Fibroblast of lung (primary cell): ENCODE results near the gene GSTM3. TPM values are rescaled to one million over a fixed set of nuclear protein-coding genes. Genes with fewer than 3 reads are reported as not detected.

Experiments used
- DNase-seq, 2 donors: peaks; one replicate each; pipeline versions ENCODE4 v3.0.0 to v3.0.0-alpha.2; 2010; ENCODE audit warnings: low read depth in 2 of 2
- H2AFZ ChIP-seq: 2 replicates; pipeline ENCODE4 v1.5.1; 2012; ENCODE audit warnings: low read length, control low read depth, inconsistent platforms
- H3K27ac ChIP-seq: 2 replicates; pipeline ENCODE4 v1.5.1; 2011; ENCODE audit warnings: low read length, control low read depth; ENCODE audit not compliant: insufficient read depth
- H3K27me3 ChIP-seq: 2 replicates; pipeline ENCODE4 v1.5.1; 2011; ENCODE audit warnings: mild to moderate bottlenecking, low read length; ENCODE audit not compliant: control insufficient read depth, insufficient read depth
- H3K36me3 ChIP-seq: 2 replicates; pipeline ENCODE4 v1.5.1; 2011; ENCODE audit warnings: low read length; ENCODE audit not compliant: control insufficient read depth, insufficient read depth
- H3K4me1 ChIP-seq: 2 replicates; pipeline ENCODE4 v1.5.1; 2011; ENCODE audit warnings: low read length; ENCODE audit not compliant: control insufficient read depth, insufficient read depth; ENCODE audit errors: extremely low read depth
- H3K4me2 ChIP-seq: 2 replicates; pipeline ENCODE4 v1.5.1; 2011; ENCODE audit warnings: low read length, control low read depth; ENCODE audit not compliant: insufficient read depth; ENCODE audit errors: extremely low read depth
- H3K4me3 ChIP-seq, 4 experiments: fragments of 200-600 bp in 1 of 4; sonication (generic) in 1 of 4; replicated peaks in 1 of 4; 2 replicates each; pipeline ENCODE4 v1.5.1; 2011 to 2016; ENCODE audit warnings: low read length in 4 of 4, low read depth in 3 of 4, mild to moderate bottlenecking in 3 of 4, control low read depth in 2 of 4, inconsistent platforms in 1 of 4, mixed read lengths in 1 of 4; ENCODE audit not compliant: insufficient read depth in 1 of 4; ENCODE audit errors: control extremely low read depth in 1 of 4
- H3K79me2 ChIP-seq: 2 replicates; pipeline ENCODE4 v1.5.1; 2012; ENCODE audit warnings: mild to moderate bottlenecking, low read length, inconsistent platforms; ENCODE audit not compliant: control insufficient read depth, insufficient read depth
- H3K9ac ChIP-seq: 2 replicates; pipeline ENCODE4 v1.5.1; 2011; ENCODE audit warnings: mild to moderate bottlenecking, low read length, control low read depth; ENCODE audit not compliant: insufficient read depth
- H3K9me3 ChIP-seq: 2 replicates; pipeline ENCODE4 v1.5.1; 2012; ENCODE audit warnings: low read depth, low read length; ENCODE audit not compliant: control insufficient read depth, insufficient read depth
- H4K20me1 ChIP-seq: 2 replicates; pipeline ENCODE4 v1.5.1; 2011; ENCODE audit warnings: low read length; ENCODE audit not compliant: control insufficient read depth, insufficient read depth; ENCODE audit errors: extremely low read depth
- EZH2 ChIP-seq: IDR thresholded peaks from 2 replicates; pipeline ENCODE4 v1.5.1; 2012; ENCODE audit warnings: low read length, control low read depth, mild to moderate bottlenecking; ENCODE audit errors: missing control alignments
- polyA plus RNA-seq, 2 donors: library from polyadenylated mRNA; depleted of rRNA in 1 of 2; stranded (reverse) in 1 of 2; unstranded in 1 of 2; fragments of >200 nt; gene quantifications; 2 replicates each; pipeline ENCODE4 v1.2.1, GENCODE V29; 2011 to 2012; ENCODE audit warnings: missing spikeins in 1 of 2
- total RNA-seq: library from RNA; depleted of rRNA; stranded (reverse); fragments of >200 nt; gene quantifications from 2 replicates; pipeline ENCODE4 v1.2.1, GENCODE V29; 2014
- TF ChIP-seq, protein P1 (sequence below), 2 donors: IDR thresholded peaks in 1 of 2; conservative IDR thresholded peaks in 1 of 2; 1 replicate in 1 of 2; 2 replicates in 1 of 2; pipeline ENCODE4 v1.5.1; 2011 to 2012; ENCODE audit warnings: low read length in 2 of 2, control low read depth in 1 of 2, inconsistent platforms in 1 of 2, low read depth in 1 of 2, mild to moderate bottlenecking in 1 of 2

GSTM3 gene
- total and polyA plus RNA-seq, 2 donors (not counting 1 experiment from before 2014, with no cell fraction given), result 51.4 to 207 TPM

DNA sequence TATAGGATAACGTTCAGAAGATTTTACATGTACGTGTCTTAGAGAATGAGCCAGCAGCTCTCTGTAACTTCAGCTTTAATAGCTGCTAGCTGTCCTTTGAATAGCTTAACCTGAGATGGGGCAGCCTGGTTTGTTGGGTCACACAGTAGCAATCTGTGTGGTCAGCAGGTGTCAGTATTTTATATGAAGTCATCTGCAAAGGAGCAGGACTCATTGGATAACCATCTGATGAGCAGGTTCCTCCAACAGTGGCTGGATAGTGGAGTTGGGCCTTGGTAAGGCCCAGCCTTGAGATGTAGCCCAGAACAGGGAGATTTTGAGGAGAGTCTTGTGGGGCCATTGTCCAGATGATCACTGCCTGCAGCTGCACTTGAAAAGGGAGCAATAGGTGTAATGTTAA, 22.3 kb downstream of the GSTM3 start:
- Histone ChIP-seq H3K4me2 (no peak overlapping the region), H3K27me3 (no peaks in the 10 kb centered on the region), H3K27ac (no peak overlapping the region), H2AFZ (no peak overlapping the region), H3K4me1 (no peaks in the 10 kb centered on the region), H3K79me2 (no peaks in the 10 kb centered on the region), H3K36me3 (no peaks in the 10 kb centered on the region), H3K9ac (no peak overlapping the region), H4K20me1 (no peaks in the 10 kb centered on the region), H3K4me3 (no peak overlapping the region), H3K9me3 (no peaks in the 10 kb centered on the region)
- TF ChIP-seq, protein P1, sequence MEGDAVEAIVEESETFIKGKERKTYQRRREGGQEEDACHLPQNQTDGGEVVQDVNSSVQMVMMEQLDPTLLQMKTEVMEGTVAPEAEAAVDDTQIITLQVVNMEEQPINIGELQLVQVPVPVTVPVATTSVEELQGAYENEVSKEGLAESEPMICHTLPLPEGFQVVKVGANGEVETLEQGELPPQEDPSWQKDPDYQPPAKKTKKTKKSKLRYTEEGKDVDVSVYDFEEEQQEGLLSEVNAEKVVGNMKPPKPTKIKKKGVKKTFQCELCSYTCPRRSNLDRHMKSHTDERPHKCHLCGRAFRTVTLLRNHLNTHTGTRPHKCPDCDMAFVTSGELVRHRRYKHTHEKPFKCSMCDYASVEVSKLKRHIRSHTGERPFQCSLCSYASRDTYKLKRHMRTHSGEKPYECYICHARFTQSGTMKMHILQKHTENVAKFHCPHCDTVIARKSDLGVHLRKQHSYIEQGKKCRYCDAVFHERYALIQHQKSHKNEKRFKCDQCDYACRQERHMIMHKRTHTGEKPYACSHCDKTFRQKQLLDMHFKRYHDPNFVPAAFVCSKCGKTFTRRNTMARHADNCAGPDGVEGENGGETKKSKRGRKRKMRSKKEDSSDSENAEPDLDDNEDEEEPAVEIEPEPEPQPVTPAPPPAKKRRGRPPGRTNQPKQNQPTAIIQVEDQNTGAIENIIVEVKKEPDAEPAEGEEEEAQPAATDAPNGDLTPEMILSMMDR (conservative IDR thresholded peaks at IDR 0.05 in 1 of 2, IDR thresholded peaks at IDR 0.05 in 1 of 2; ENCODE audit: low read depth in 1 of 2, low read length in 2 of 2), result no peak
- TF ChIP-seq EZH2, result no peak
- peak in 1 of 2 donors; percentile 35 for DNase-seq

DNA sequence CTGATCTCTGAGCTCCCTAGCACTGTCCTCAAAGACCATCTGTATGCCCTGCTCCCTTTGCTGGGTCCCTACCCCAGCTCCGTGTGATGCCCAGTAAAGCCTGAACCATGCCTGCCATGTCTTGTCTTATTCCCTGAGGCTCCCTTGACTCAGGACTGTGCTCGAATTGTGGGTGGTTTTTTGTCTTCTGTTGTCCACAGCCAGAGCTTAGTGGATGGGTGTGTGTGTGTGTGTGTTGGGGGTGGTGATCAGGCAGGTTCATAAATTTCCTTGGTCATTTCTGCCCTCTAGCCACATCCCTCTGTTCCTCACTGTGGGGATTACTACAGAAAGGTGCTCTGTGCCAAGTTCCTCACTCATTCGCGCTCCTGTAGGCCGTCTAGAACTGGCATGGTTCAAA, 23.1 kb downstream of the GSTM3 start:
- no peak overlapping the region for H3K4me2 ChIP-seq
- H2AFZ ChIP-seq, result no peak overlapping the region
- DNase-seq, result no peak
- H3K4me3 ChIP-seq, result no peak overlapping the region
- no peaks in the 10 kb centered on the region for H3K27me3 ChIP-seq
- H3K79me2 ChIP-seq, result no peaks in the 10 kb centered on the region
- TF ChIP-seq, protein P1 (conservative IDR thresholded peaks at IDR 0.05 in 1 of 2, IDR thresholded peaks at IDR 0.05 in 1 of 2; ENCODE audit: low read depth in 1 of 2, low read length in 2 of 2), result no peak
- TF ChIP-seq EZH2, result no peak
- H4K20me1 ChIP-seq, result no peaks in the 10 kb centered on the region
- no peak overlapping the region for H3K9ac ChIP-seq
- H3K27ac ChIP-seq, result no peak overlapping the region
- H3K4me1 ChIP-seq, result no peaks in the 10 kb centered on the region
- no peaks in the 10 kb centered on the region for H3K36me3 ChIP-seq
- no peaks in the 10 kb centered on the region for H3K9me3 ChIP-seq

DNA sequence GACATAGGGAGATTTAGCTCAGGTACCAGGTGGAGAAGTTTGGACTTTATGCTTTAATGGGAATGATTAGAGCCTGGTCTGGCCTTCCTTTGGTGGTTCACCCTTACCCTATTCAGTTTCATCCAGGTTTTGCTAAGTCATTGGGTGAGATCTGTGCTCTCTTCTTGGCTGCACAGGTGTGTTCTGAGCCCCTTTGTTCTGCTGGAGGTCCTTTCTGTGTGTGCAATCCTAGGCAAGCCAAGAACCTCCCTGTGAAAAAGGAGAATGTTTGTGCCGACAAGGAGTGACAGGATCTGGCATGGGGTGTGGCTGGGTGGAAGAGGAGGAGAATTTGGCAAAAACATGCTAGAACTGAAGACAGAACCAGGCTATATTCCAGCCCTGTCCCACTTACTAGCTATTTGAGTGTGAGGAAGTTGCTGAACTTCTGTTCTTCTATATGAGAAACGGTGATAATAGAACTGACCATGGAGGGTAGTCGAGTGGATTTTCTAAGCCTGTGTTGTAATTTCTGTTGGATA, 24.2 kb downstream of the GSTM3 start:
- Histone ChIP-seq H4K20me1 (no peaks in the 10 kb centered on the region), H3K27ac (no peak overlapping the region), H3K4me3 (no peak overlapping the region), H3K27me3 (no peaks in the 10 kb centered on the region), H2AFZ (no peak overlapping the region), H3K9me3 (no peaks in the 10 kb centered on the region), H3K4me2 (no peak overlapping the region), H3K4me1 (no peaks in the 10 kb centered on the region), H3K79me2 (no peaks in the 10 kb centered on the region), H3K36me3 (no peaks in the 10 kb centered on the region), H3K9ac (no peak overlapping the region)
- TF ChIP-seq, protein P1 (conservative IDR thresholded peaks at IDR 0.05 in 1 of 2, IDR thresholded peaks at IDR 0.05 in 1 of 2; ENCODE audit: low read depth in 1 of 2, low read length in 2 of 2), result no peak
- no peak for TF ChIP-seq EZH2
- no peak for DNase-seq
